ENCODE results near the gene CD79A.
"Not testable (repeated sequence)": the region's sequence is repeated elsewhere in the genome, so short reads cannot be mapped to it uniquely, and the experiment has no call there.

CD79A gene

DNA sequence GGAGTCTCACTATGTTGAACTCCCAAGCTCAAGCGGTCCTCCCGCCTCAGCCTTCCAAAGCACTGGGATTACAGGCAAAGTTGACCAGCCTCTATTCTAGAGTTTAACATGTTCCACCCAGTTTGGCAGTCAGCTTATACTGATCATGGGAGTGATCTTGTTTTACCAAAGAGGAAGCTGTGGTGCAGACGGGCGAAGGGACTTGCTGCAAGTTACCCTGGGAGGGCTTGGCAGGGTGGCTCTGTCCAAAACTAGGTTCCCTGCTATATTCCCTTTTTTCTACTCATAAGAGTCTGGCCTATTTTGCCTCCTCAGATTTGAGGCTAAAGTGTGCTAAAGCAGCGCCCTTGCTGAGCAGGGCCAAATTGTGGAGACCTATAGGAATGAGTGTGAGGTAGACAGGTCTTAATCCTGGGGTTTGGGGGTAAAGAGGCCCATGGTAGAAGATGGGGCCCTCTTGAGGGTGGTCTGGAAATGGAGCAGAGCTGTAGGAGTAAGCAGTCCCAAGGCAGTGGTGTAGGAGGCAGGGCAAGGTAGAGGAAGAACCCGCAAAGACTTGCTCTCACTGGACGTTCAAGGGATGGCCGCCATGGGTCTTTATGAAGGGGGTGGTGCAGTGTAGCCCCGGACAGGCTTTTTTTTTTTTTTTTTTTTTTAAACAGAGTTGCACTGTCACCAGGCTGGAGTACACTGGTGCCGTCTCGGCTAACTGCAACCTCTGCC is 13.7 kb upstream of the CD79A start:
- DNase-seq = no peak

DNA sequence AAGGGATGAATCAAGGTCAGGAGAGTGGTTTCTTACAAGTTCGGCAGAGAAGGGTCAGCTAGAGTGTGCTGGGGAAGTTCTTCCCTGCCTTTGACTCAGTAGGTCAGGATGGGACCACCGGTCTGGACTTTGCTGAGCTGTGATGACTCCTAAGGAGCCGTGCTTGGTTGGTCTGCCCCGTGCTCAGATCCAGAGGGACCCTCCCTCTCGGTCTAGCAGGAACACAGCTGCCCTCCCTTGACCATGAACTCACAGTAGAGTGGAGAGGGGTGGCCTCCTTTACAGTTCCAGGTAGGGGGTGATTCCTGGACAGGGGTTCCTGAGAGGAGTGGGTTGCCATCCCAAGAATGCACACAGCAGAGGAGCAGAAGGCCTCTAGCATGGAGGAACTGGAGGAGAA is 12.7 kb upstream of the CD79A start:
- DNase-seq = no peak

DNA sequence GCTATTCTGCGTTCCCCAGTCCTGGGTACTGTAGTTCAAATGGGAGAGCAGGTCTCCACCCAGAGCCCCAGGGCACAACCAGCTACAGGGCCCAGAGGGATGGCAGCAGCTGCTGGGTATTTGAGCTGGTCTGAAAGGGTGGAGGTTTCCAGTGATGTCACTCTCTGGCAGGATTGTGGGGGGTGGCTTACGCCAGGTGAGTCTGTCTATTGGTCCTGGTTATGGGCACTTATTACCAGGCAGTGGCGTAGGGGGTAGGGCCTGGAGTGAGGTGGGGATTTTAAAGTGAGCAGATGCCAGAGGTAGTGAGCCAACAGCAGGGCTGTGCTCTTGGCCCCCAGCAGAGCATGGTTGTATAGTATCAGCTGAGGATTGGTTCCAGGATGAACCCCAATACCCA is 10.8 kb upstream of the CD79A start:
- DNase-seq = no peak

DNA sequence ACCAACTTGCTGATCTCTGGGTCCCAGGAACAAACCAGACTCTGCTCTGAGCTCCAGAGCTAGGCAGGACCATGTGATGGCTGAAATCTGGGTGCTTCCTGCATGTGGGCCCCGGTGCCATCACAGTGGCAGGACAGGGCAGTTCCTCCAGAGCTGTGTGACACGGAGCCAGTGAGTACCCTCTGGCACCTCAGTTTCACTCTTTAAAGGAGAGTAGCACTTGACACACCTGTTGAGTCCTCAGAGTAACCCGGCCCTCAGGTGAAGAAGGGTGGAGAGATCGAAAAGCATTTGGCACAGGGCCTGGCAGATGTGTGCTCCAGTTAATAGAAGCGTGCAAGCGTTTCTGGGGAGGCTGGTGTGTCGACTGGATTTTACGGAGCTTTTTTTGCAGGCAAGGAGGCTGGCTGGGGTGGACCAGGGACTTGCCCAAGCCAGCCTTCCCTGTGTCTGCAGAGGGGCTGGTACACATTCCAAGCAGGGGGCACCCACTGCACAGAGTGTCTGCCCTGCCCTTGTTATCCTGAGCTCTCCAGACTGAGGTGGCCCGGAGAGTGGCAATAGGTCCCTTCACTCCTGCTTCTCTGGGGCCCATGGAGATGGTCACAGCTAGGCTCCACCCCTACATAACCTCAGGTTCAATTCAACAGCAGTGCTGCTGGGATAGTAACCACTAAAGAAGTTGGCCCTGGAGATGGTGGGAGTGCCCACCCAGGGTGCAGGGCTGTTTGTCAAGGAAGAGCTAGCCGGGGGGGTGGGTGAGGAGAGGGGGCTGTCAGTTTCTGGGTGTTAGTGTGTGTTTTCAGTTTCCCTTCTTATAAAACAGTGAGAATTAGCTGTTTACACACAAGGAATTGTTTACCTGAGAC is 8.7 kb upstream of the CD79A start:
- DNase-seq = no peak

DNA sequence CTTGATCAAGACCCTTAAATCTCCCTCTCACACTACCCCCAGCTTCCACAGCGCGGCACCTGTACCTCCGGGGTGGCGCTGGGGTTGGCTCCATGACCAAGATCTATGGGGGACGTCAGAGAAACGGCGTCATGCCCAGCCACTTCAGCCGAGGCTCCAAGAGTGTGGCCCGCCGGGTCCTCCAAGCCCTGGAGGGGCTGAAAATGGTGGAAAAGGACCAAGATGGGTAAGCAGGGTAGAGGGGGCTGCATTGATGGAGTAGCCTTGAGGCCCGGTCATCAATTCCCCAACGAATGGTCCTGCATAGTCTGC is 8.1 kb upstream of the CD79A start:
- DNase-seq = no peak

DNA sequence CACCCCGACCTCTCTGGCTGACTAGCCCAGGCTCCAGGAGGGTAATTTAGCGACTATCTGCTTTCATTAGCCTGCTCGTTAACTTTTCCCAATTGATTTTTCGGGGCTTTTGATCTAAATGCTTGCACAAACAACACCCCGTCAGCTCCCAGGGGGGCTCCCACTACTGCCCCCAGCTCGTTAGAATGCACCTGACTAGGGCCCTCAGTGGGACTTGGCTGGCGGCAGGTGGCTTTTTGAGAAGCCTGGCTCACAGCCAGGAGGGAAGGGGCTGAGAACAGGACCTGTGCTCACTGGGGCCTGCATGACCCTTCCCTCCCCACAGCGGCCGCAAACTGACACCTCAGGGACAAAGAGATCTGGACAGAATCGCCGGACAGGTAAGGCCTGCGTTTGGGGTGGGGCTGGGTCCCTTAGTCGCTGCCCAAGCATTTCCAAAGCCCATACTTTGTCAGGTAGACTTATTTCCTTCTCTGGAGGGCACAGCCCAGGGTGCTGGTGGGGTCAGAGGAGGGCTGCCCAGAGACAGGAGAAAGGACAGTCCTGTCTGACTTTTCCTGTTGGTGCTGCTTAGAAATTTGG is 7.6 kb upstream of the CD79A start:
- no peak for DNase-seq

DNA sequence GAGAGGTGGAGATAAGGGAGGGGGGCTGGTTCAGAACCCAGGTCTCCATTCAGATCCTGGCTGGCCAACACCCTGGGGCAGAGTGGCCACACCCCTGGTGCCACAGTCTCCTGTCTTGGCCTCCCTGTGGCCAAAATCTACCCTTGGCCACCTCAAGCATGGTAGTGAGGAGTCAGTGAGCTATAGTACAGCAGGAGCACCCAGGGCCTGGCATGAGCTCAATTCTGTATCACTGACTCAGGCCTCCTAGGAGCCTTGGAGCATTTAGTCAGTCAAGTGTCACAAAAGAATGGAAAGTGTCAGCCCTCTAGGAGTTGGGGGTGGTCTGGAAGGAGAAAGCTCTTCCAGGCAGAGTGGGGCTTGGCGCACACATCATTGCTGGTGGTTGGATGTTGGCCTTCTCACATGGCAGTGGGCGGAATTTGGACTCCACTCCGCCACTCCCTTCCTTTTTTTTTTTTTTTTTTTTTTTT is 6.6 kb upstream of the CD79A start:
- no peak for DNase-seq

DNA sequence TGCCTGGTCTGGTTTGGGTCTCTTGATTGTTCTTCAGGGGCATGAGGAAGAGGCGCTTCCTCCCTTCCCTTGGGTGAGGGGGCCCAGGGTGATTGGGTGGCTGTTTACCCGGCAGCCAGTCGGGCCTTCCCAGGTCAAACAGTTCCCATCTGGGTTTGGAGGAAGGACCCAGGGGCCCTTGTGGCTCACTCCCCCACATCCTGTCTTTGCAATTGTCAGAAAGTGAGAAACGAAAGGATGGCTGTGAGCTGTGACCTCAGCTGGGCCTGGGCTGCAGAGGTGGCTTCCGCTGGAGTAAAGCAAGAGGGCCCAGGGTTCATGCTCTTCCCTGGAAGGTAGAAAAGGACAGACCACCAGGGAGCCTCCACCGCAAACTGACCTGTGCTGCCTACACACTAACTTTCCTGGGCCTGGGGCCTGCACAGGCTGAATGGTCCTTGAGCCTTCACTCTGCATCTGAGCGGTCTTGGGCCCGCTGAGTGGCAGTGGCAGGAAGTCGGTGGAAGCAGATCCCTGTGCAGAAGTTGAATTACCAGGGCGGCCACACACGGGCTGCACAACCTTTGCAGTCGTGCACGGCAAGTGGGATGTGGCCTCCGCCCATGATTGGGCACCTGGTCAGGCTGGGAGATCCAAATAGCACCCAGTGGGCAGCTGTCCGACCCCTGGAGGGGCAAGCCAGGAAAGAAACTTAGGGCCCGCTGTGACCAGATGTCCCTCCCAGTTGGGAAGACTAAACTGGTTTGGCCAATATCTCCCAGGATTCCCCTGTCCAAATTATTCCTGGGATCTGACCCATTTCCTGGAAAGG is 5.3 kb upstream of the CD79A start:
- DNase-seq = peak; percentile 41 to 48

DNA sequence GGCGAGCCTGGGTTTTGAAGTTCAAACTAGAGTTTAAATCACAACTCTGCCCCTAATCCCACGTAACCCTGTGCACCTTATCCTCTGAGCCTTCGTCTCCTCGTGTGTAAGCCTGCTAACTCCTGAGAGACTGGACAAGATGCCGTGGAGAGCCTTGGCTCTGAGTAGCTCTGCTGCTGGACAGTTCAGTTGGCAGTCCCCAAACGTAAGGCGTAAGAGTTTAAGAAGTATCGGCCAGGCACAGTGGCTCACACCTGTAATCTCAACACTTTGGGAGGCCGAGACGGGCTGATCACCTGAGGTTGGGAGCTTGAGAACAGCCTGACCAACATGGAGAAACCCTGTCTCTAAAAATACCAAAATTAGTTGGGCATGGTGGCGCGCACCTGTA is 4.7 kb upstream of the CD79A start:
- no peak for DNase-seq

DNA sequence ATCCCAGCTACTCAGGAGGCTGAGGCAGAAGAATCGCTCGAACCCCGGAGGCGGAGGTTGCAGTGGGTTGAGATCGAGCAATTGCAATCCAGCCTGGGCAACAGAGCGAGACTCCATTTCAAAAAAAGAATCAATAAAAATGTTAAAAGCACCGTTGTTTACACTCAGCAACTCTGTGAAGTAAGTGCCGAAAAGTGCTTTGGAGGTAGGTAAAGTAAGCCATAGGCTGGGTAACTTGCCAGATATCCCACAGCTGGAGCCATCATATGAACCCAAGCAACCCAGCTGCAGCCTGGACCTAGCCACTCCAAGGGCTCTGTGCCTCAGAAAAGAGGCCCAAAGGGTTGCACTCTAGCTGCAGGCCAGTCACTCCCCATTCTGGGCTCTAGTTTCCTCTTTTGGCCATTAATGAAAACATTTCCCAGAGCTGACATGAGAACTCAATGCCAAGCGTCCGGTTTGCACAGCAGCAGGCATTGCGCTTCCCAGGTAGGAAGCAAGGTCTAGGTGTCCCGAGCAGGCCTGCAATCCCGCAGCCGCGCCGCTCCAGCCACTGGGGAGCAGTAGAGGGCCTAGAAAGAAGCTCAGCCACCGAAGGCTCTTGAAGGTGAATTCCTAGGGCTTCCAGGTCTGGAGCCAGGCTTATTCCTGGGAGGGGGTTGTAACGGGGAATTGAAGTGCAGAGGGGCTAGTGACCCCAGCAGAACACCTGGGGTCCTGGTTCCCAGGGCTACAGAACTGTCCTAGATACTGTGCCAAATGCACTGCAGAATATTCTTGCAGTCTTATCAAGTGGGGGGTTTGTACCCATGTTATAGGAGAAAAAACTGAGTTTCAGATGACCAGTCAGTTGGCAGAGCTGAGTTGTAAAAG is 4.1 kb upstream of the CD79A start:
- peak; percentile 63 to 71 for DNase-seq

DNA sequence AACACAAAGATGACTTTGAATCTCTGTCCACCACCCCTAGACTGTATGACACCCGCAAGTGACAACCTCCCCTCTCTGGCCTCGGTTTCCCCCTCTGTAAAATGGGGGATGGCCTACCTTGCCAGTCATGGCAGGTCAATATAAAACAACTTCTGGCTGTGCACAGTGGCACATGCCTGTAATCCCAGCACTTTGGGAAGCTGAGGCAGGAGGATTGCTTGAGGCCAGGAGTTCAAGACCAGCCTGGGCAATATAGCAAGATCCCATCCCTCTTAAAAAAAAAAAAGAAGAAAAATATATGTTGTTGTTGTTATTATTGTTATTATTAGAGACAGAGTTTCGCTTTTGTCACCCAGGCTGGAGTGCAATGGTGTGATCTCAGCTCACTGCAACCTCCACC is 1.1 kb upstream of the CD79A start:
- not testable (repeated sequence) for DNase-seq

DNA sequence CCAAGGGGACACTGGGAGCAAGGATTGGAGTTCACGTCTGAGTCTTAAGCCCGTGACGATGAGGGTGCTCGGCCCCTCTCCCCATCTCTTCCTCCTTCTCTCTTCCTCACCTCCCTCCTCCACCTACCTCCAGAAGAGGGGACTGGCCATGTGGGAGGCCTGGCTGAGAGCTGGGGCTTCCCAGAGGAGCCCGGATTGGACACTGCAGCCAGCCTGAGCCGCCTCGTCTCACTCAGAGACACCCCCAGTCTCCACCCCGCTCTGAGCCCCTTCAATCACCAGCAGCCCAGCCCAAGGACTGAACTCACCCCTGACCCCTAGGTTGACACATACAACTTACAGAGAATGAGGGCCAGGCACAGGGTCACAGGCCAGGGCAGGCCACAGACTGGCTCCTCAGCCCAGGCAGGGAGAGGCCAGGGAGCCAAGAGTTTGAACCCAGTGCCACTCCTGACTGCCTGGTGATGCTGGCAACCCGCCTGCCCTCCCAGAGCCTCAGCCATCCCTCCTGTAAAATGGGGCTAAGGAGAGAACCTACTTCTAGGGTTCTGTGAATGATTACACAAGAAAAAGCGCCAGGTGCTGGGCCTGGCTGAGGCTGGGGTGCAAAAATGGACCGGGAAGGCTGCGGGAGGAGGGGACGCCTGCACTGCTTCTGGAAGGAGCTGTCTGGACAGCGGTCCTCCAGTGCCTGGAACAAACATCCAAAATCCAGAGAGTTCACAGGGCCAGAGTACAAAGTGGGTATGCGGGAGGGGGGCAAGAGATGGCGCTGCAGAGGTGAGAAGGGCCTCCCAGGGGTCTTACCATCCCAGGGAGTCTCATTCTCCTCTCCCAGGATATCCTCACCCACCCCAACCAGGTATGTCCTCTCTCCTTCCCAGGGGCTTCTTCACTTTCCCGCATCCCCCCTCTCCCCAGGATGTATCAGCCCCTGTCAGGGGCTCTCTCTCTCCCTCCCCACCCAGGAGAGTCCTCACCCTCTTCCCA is 1.1 kb downstream of the CD79A start:
- no peak for DNase-seq

DNA sequence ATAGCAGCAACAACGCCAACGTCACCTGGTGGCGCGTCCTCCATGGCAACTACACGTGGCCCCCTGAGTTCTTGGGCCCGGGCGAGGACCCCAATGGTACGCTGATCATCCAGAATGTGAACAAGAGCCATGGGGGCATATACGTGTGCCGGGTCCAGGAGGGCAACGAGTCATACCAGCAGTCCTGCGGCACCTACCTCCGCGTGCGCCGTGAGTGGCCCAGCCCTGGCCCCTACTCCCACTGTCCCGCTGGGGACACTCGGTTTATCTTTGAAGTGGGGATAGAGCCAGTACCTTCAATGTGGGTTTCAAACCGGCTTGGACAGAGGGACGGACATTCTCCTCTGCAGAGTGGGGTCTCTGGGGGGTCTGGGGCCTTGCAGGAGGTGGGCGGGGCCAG is 2.0 kb downstream of the CD79A start:
- no peak for DNase-seq

DNA sequence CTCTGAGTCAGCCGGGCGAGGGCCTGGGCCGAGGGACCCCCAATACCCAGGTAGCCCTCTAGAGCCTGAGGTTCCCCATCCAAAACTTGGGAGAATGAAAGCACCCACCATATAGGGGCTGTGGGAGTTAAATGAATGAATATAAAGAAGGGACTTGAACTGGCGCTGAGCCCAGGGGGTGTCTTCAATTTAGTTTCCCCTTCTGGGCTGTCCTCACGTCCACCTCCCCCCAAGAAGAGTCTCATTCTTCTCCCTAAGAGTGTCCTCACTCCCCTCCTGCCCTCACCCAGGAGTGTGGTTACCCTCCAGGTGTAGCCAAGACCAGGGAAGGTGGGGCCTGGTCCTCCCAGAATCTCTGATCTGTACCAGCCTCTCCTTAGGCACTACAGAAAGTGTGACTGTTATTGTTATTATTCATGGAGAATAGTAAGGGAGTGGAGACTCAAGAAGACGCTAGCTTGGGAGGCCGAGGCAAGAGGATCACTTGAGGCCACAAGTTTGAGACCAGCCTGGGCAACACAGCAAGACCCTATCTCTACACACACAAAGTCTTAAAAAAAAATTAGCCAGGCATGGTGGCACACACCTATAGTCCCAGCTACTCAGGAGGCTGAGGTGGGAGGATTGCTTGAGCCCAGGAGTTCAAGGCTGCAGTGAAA is 2.7 kb downstream of the CD79A start:
- no peak for DNase-seq

DNA sequence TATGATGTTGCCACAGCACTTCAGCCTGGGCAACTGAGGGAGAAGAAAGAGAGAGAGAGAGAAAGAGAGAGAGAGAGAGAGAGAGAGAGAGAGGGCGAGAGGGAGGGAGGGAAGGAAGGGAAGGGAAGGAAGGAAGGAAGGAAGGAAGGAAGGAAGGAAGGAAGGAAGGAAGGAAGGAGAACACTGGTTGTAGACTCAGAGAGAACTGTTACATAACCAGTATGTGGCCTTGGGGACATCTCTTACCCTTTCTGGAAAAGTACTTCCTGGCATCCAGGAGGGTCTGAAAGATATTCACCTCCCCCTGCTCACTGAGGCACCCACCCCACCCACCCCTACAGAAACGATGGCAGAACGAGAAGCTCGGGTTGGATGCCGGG is 3.2 kb downstream of the CD79A start:
- no peak for DNase-seq

DNA sequence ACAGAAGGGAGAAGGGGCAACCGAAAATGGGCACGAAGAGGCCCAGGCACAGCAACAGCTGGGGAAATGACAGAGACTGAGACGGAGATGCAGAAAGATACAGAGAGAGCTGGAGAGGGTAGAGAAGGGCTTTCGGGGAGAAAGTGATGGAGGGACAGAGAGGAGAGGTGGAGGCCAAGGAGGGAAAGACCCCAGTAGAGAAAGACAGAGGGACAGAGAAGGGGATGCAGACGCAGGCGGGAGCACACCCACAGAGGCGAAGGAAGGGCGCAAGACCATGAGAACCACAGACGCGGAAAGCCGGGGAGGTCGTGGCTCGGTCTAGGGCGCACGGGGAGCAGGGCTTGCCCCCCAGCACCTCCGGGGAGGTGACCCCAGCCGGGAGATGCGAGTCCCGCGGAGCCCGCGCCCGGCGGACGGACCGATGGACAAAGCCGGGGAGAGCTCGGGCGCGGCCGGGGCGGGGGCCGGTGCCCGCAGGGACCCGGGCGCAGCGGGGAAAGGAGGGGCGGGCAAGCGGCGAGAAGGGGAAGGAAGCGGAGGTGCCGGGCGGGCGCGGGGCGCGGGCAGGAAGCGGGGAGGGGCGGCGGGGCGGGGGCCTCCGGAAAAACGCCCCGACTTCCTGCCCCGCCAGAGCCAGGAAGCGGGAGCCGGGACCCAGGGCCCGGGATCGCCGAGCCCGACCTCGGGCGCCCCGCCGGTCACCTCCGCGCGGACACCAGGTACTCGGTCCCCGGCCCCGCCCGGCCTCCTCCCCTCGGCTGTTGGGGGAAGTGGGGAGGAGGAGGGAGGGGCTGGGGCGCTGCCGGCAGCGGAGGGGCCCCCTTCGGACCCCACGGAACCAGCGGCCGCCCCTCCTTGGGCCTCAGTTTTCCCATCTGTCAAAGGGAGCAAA is 5.7 kb downstream of the CD79A start, which contains the start of gene ARHGEF1:
Gene ARHGEF1 (plus strand): TSS at position 617 of the 895 bp plus-strand sequence. CDS start 4,899 bp downstream, outside the sequence.
- peak; percentile 48 to 67 for DNase-seq

DNA sequence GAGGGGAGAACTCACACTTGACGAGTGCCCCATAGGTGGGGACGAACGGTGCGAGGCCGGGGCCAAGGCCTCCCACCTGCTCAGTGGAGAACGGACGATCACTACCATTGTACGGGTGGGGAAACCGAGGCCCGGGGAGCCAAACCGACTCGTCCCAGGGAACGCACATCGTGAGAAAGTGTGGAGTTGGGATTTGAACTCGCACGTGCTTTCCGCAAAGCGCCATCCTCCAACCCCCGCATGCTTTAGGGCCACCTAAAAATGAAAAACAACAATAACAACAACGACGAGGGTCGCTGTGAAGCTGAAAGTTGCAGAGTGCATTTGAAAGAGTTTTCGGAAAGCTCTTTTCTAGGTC is 6.4 kb downstream of the CD79A start:
- DNase-seq = no peak

DNA sequence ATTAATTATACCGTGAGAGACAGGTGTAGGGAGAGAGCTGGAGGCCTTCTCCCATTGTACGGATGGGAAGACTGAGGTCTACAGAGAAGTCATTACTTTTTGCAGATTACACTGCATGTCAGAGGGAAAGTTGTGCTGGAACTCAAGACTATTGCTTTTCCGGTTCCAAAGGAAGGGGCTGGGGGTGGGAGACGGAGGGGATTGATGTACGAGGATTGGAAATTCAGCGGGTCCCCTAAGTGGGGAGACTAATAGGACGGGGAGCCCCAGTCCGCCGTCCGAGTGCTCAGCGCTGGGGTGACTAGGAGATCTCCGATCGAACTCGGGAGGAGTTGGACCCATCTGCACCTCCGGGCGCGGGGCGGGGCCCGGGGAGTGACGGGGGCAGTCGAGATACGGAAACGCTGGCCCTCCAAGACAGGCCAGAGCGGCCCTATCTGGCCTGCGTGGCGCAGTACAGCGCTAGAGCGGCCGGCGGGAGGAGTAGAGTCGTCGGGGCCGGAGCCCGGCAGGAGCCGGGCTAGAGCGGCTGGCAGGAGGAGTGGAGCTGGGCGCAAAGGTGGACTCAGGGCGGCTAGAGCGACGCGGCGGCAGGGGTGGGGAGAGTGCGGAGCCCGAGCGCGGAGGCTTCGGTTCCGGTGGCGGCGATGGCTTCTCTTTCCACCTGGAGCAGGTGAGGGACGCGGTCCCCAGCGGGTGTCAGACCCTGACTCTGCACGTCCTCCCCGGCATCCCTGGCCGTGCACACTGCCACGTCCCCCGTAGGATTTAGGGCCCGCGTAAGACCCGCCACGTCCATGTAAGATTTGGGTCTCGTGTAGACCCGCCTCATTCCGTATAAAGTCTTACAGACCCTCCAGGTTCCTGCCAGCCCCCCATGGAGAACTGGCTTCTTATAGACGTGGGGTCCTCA is 7.0 kb downstream of the CD79A start:
- DNase-seq = peak; percentile 85 to 86
